Mucosa of descending colon (tissue), 3 donors: ENCODE data around the gene WASF1. TPM values are rescaled to one million over a fixed set of nuclear protein-coding genes. Genes with fewer than 3 reads are reported as not detected.

Experiments used
- ATAC-seq: fragments of 200-7000 bp; cut with Tn5 transposase; one replicate; pipeline ENCODE4 v1.9.1; 2020; ENCODE audit warnings: mild to moderate bottlenecking, moderate library complexity
- DNase-seq, 3 donors: peaks; one replicate each; pipeline ENCODE4 v3.0.0-alpha.2; 2020
- H3K36me3 ChIP-seq: fragments of 200-600 bp; one replicate; pipeline ENCODE4 v1.8.0; 2021; ENCODE audit warnings: low read depth, mild to moderate bottlenecking
- H3K4me1 ChIP-seq: fragments of 200-600 bp; one replicate; pipeline ENCODE4 v1.8.0; 2021; ENCODE audit warnings: low read depth, mild to moderate bottlenecking
- H3K4me3 ChIP-seq: fragments of 200-600 bp; one replicate; pipeline ENCODE4 v1.8.0; 2021; ENCODE audit warnings: mild to moderate bottlenecking
- H3K9me3 ChIP-seq: fragments of 200-600 bp; one replicate; pipeline ENCODE4 v1.8.0; 2021; ENCODE audit warnings: mild to moderate bottlenecking
- CTCF ChIP-seq: fragments of 200-600 bp; IDR thresholded peaks from one replicate; pipeline ENCODE4 v1.8.0; 2022; ENCODE audit warnings: antibody characterized with exemption, mild to moderate bottlenecking
- intact Hi-C, 2 donors: fragments of 100-400 bp; cut with DNase I in 1 of 2; cut with micrococcal nuclease in 1 of 2; formaldehyde crosslinking; loops; one replicate each; pipeline versions ENCODE4 v1.11.0 to v1.11.1; 2022; cut with DNase I, micrococcal nuclease
- long read RNA-seq, 2 donors: library from polyadenylated mRNA; unstranded; transcript quantifications; one replicate each; pipeline ENCODE4 v2.0.0, GENCODE V29; 2019 to 2021
- total RNA-seq, 3 donors: library from RNA; stranded (reverse); fragmentation: NEBNext Ultra II Directional in 2 of 3; extraction: Animal tissue kit (Norgen Biotek cat#: 25700) in 2 of 3; gene quantifications; one replicate each; pipeline versions ENCODE4 v1.2.1 to v1.2.4, GENCODE V29; 2021 to 2023
- donor health status: DM: no; HTN: no; CAD: no; lungs with moderate emphysema.
- donor health status: DM: no; HTN: no; CAD: no.
- donor health status: DM: no; HTN: yes; CAD: no.

The WASF1 gene
- total RNA-seq = 10 to 100 TPM in 1 of 3 donors, 1 to 10 TPM in 2; 1.3 to 16.0 (median 2.7) TPM
- long read RNA-seq, donor 1, partial matches to known transcripts = 0 of 7 reads
- long read RNA-seq, donor 1, other reads (novel, unspliced or antisense) = 1 of 7 reads
- long read RNA-seq, donor 2 = 0 reads

GRCh38 chr6:110179406-110180227 is at the start of gene WASF1:
Gene WASF1 (minus strand): TSS chr6:110179670. CDS start chr6:110127601, 52,069 bp downstream.
- H3K4me3 ChIP-seq = peak within 1 kb of the TSS; percentile 62
- peaks cover 21% of the 10 kb centered on the region for H3K4me1 ChIP-seq
- H3K36me3 ChIP-seq = no peaks in the 10 kb centered on the region
- no peak for TF ChIP-seq CTCF
- no peaks in the 10 kb centered on the region for H3K9me3 ChIP-seq
- DNase-seq (peak; percentile 95 to 96 (median 95)), ATAC-seq (peak; percentile 99)
- intact Hi-C loops = loop anchor here (10.0 kb wide), 1 partner anchor 215 kb away; no protein-coding TSS in a partner anchor

GRCh38 chr6:110226261-110226660 is 46.8 kb upstream of the WASF1 start:
- H3K36me3 ChIP-seq = no peaks in the 10 kb centered on the region
- no peaks in the 10 kb centered on the region for H3K9me3 ChIP-seq
- no peak overlapping the region for H3K4me3 ChIP-seq
- ATAC-seq (peak; percentile 38), DNase-seq (no peak)
- TF ChIP-seq CTCF = no peak
- intact Hi-C loops = no loop called here
- H3K4me1 ChIP-seq = peaks cover 4% of the 10 kb centered on the region

GRCh38 chr6:110221738-110222137 is 42.3 kb upstream of the WASF1 start:
- DNase-seq (no peak), ATAC-seq (no peak)
- Histone ChIP-seq H3K9me3 (no peaks in the 10 kb centered on the region), H3K4me3 (no peak overlapping the region), H3K4me1 (peaks cover 4% of the 10 kb centered on the region), H3K36me3 (no peaks in the 10 kb centered on the region)
- no peak for TF ChIP-seq CTCF
- intact Hi-C loops = no loop called here

GRCh38 chr6:110217266-110217665 is 37.8 kb upstream of the WASF1 start:
- no peaks in the 10 kb centered on the region for H3K9me3 ChIP-seq
- no peaks in the 10 kb centered on the region for H3K4me1 ChIP-seq
- H3K4me3 ChIP-seq = no peak overlapping the region
- DNase-seq (no peak), ATAC-seq (no peak)
- no peaks in the 10 kb centered on the region for H3K36me3 ChIP-seq
- intact Hi-C loops = no loop called here
- no peak for TF ChIP-seq CTCF

- ATAC-seq (no peak), DNase-seq (no peak)
- Histone ChIP-seq H3K36me3 (no peaks in the 10 kb centered on the region), H3K4me3 (no peak overlapping the region), H3K4me1 (no peaks in the 10 kb centered on the region), H3K9me3 (no peaks in the 10 kb centered on the region)
- TF ChIP-seq CTCF = no peak
- intact Hi-C loops = no loop called here
Observed at GRCh38 chr6:110216140-110216539, 36.7 kb upstream of the WASF1 start.
